HepG2 (cell line): Measurements from ENCODE around the gene TMEM214. TPM values are rescaled to one million over a fixed set of nuclear protein-coding genes. Genes with fewer than 3 reads are reported as not detected.

Experiments used
- AGO2 ChIP-seq: fragments of 200-400 bp; formaldehyde crosslinking; optimal IDR thresholded peaks from 2 replicates; pipeline ENCODE3; 2017; ENCODE audit warnings: mild to moderate bottlenecking, low read depth, low read length, moderate library complexity
- CBX2 ChIP-seq, 2 experiments: fragments of 200-600 bp in 1 of 2; sonication (generic); formaldehyde crosslinking in 1 of 2; IDR thresholded peaks; 2 replicates each; pipeline versions ENCODE4 v1.7.0 to v1.8.1; 2018 to 2022; ENCODE audit warnings: low read depth in 2 of 2, low read length in 1 of 2, mild to moderate bottlenecking in 1 of 2, missing genetic modification reagents in 1 of 2
- DBP ChIP-seq: sonication (generic); formaldehyde crosslinking; IDR thresholded peaks from 2 replicates; pipeline ENCODE4 v1.4.0; 2020; ENCODE audit warnings: missing genetic modification reagents; ENCODE audit errors: not compliant biosample characterization
- HNRNPL ChIP-seq: fragments of 200-400 bp; formaldehyde crosslinking; IDR thresholded peaks from 2 replicates; pipeline ENCODE4 v1.6.1; 2017; ENCODE audit warnings: mild to moderate bottlenecking, low read depth, low read length
- KDM5A ChIP-seq: fragments of 200-600 bp; sonication (generic); IDR thresholded peaks from 2 replicates; pipeline ENCODE4 v1.7.0; 2018; ENCODE audit warnings: antibody characterized with exemption, mild to moderate bottlenecking, low read length, borderline replicate concordance
- MTERF4 ChIP-seq: sonication (generic); formaldehyde crosslinking; IDR thresholded peaks from 2 replicates; pipeline ENCODE4 v1.8.0; 2023; ENCODE audit warnings: mild to moderate bottlenecking, missing genetic modification reagents
- NFKB2 ChIP-seq: sonication (generic); formaldehyde crosslinking; IDR thresholded peaks from 2 replicates; pipeline ENCODE4 v1.4.0; 2020; ENCODE audit warnings: missing genetic modification reagents, borderline replicate concordance
- PHF20 ChIP-seq: sonication (generic); formaldehyde crosslinking; IDR thresholded peaks from 2 replicates; pipeline ENCODE4 v1.5.0; 2020; ENCODE audit warnings: mild to moderate bottlenecking, missing genetic modification reagents
- PRPF4 ChIP-seq: fragments of 200-400 bp; formaldehyde crosslinking; IDR thresholded peaks from 2 replicates; pipeline ENCODE4 v1.6.1; 2016; ENCODE audit warnings: low read length, low read depth; ENCODE audit not compliant: poor library complexity, severe bottlenecking
- TEAD3 ChIP-seq: optimal IDR thresholded peaks from 2 replicates; pipeline ENCODE3; 2016; ENCODE audit warnings: borderline replicate concordance
- THRA ChIP-seq: sonication (generic); formaldehyde crosslinking; IDR thresholded peaks from 2 replicates; pipeline ENCODE4 v1.4.0; 2020; ENCODE audit warnings: missing genetic modification reagents, borderline replicate concordance
- ZBTB25 ChIP-seq: IDR thresholded peaks from 2 replicates; pipeline ENCODE4 v1.6.1; 2018; ENCODE audit warnings: missing genetic modification reagents
- ZBTB3 ChIP-seq: sonication (generic); formaldehyde crosslinking; IDR thresholded peaks from 2 replicates; pipeline ENCODE4 v1.4.0; 2020; ENCODE audit warnings: low read depth, mild to moderate bottlenecking, moderate library complexity, missing genetic modification reagents, borderline replicate concordance
- ZMYM2 ChIP-seq: sonication (generic); formaldehyde crosslinking; IDR thresholded peaks from 2 replicates; pipeline ENCODE4 v1.8.0; 2022; ENCODE audit warnings: mild to moderate bottlenecking, missing genetic modification reagents
- ZNF280B ChIP-seq: sonication (generic); formaldehyde crosslinking; IDR thresholded peaks from 2 replicates; pipeline ENCODE4 v1.5.0; 2020; ENCODE audit warnings: missing genetic modification reagents, mild to moderate bottlenecking, borderline replicate concordance
- ZNF354B ChIP-seq: sonication (generic); formaldehyde crosslinking; IDR thresholded peaks from 2 replicates; pipeline ENCODE4 v1.8.0; 2022; ENCODE audit warnings: mild to moderate bottlenecking, missing genetic modification reagents
- ZNF512 ChIP-seq: sonication (generic); formaldehyde crosslinking; IDR thresholded peaks from 2 replicates; pipeline ENCODE4 v1.4.0; 2020; ENCODE audit warnings: mild to moderate bottlenecking, missing genetic modification reagents
- ZNF552 ChIP-seq: sonication (generic); formaldehyde crosslinking; IDR thresholded peaks from 2 replicates; pipeline ENCODE4 v1.9.0; 2022; ENCODE audit warnings: missing genetic modification reagents, mild to moderate bottlenecking, borderline replicate concordance
- ZNF598 ChIP-seq: sonication (generic); formaldehyde crosslinking; IDR thresholded peaks from 2 replicates; pipeline ENCODE4 v1.5.1; 2020; ENCODE audit warnings: mild to moderate bottlenecking, missing genetic modification reagents, borderline replicate concordance
- ZNF891 ChIP-seq: sonication (generic); formaldehyde crosslinking; IDR thresholded peaks from 2 replicates; pipeline ENCODE4 v1.5.0; 2020; ENCODE audit warnings: mild to moderate bottlenecking, missing genetic modification reagents
- polyA plus RNA-seq, 8 experiments: library from polyadenylated mRNA; depleted of rRNA in 3 of 8; stranded (reverse) in 7 of 8; unstranded in 1 of 8; fragments of >200 nt; fragmentation: Illumina TruSeq in 4 of 8; extraction: Trizol in 4 of 8; gene quantifications; 2 replicates each; pipeline versions ENCODE4 v1.2.1 to v1.2.3, GENCODE V29; 2011 to 2016; ENCODE audit warnings: low read depth in 4 of 8, missing spikeins in 1 of 8, mixed read lengths in 1 of 8; ENCODE audit not compliant: insufficient read depth in 1 of 8
- total RNA-seq, 5 experiments: library from RNA; depleted of rRNA; stranded (reverse); fragments of >200 nt; fragmentation: Illumina TruSeq; extraction: Trizol; gene quantifications; 2 replicates each; pipeline ENCODE4 v1.2.3, GENCODE V29; 2016; ENCODE audit warnings: low read depth in 1 of 5

The TMEM214 gene
- total and polyA plus RNA-seq, 2 of the 13 experiments (the other 11 are each of a cell fraction or from before 2014, with no cell fraction given) = 58.3 to 132 TPM

GRCh38 chr2:27051902-27052645, 19.3 kb downstream of the TMEM214 start (continued):
- TF ChIP-seq THRA (CRISPR knock-in tag) = no peak
- no peak for TF ChIP-seq ZNF552 (CRISPR knock-in tag)
- TF ChIP-seq TEAD3 = no peak
- no peak for TF ChIP-seq PHF20 (CRISPR knock-in tag)
- TF ChIP-seq ZMYM2 (CRISPR knock-in tag) = no peak
- TF ChIP-seq DBP (CRISPR knock-in tag) = no peak
- no peak for TF ChIP-seq ZNF598 (CRISPR knock-in tag)
- TF ChIP-seq KDM5A = peak; percentile 88
- TF ChIP-seq MTERF4 (CRISPR knock-in tag) = no peak
- no peak for TF ChIP-seq HNRNPL
- TF ChIP-seq ZBTB3 (CRISPR knock-in tag) = no peak
- TF ChIP-seq ZNF354B (CRISPR knock-in tag) = 0 out of 2 replicates have a peak, but pooled peaks have one; percentile 2
- TF ChIP-seq NFKB2 (CRISPR knock-in tag) = no peak
- no peak for TF ChIP-seq ZNF891
- TF ChIP-seq ZNF512 (CRISPR knock-in tag) = no peak
- TF ChIP-seq AGO2 = peak; percentile 87
- TF ChIP-seq ZBTB25 (CRISPR knock-in tag) = no peak
- no peak for TF ChIP-seq PRPF4
- no peak for TF ChIP-seq CBX2 (IDR thresholded peaks at IDR 0.05; ENCODE audit: low read depth, low read length)
- no peak for TF ChIP-seq CBX2 (CRISPR knock-in tag; IDR thresholded peaks at IDR 0.05; ENCODE audit: low read depth)
- TF ChIP-seq ZNF280B = no peak
